Parathyroid adenoma (tissue), 2 donors: ENCODE results near the gene ST8SIA1.

Experiments used
- H2AFZ ChIP-seq: fragments of 300-600 bp; sonication (generic); one replicate; pipeline ENCODE4 v1.7.0; 2017; ENCODE audit warnings: antibody characterized with exemption, mild to moderate bottlenecking
- H3K27ac ChIP-seq: fragments of 300-600 bp; sonication (generic); one replicate; pipeline ENCODE4 v1.7.0; 2017
- H3K27me3 ChIP-seq: fragments of 300-600 bp; sonication (generic); one replicate; pipeline ENCODE4 v1.7.0; 2017; ENCODE audit warnings: low read length; ENCODE audit not compliant: control insufficient read depth, insufficient read depth
- H3K36me3 ChIP-seq: fragments of 300-600 bp; sonication (generic); one replicate; pipeline ENCODE4 v1.7.0; 2017; ENCODE audit warnings: low read length; ENCODE audit not compliant: control insufficient read depth, insufficient read depth
- H3K4me1 ChIP-seq: fragments of 300-600 bp; sonication (generic); one replicate; pipeline ENCODE4 v1.7.0; 2017; ENCODE audit warnings: control low read depth
- H3K4me2 ChIP-seq: fragments of 300-600 bp; sonication (generic); one replicate; pipeline ENCODE4 v1.7.0; 2017; ENCODE audit warnings: low read length
- H3K4me3 ChIP-seq: fragments of 300-600 bp; sonication (generic); one replicate; pipeline ENCODE4 v1.7.0; 2017; ENCODE audit warnings: low read depth, low read length
- H3K79me2 ChIP-seq: fragments of 300-600 bp; sonication (generic); one replicate; pipeline ENCODE4 v1.7.0; 2017; ENCODE audit warnings: control low read depth
- H3K9ac ChIP-seq: fragments of 300-600 bp; sonication (generic); one replicate; pipeline ENCODE4 v1.7.0; 2017; ENCODE audit warnings: mild to moderate bottlenecking
- H3K9me3 ChIP-seq: fragments of 300-600 bp; sonication (generic); one replicate; pipeline ENCODE4 v1.7.0; 2017; ENCODE audit warnings: low read length; ENCODE audit not compliant: control insufficient read depth
- TF ChIP-seq, protein P1 (sequence below): fragments of 300-600 bp; sonication (generic); IDR thresholded peaks from one replicate; pipeline ENCODE4 v1.7.0; 2017; ENCODE audit warnings: antibody characterized with exemption, mild to moderate bottlenecking
- donor health status: primary hyperparathyroidism.

The ST8SIA1 gene

DNA sequence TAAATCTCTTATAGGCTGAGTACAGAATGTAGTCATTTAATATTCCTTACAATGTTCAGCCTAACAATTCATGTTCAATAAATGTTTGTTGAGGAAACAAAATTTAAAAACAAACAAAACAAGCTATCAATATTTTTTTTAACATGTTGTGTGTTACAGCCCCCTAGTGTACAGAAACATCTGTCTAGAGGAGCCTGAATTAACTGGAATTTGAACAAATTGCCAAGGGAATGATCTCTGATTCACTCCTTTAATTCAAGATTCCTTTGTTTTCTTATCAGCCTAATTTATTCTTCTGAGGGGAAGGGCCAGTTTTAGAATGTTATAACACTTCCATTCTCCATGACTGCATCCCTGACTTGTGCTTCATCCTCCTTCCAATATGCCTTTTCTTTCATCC, 161.3 kb downstream of the ST8SIA1 start:
- Histone ChIP-seq H3K36me3 (no peaks in the 10 kb centered on the region), H3K9ac (no peak overlapping the region), H3K27ac (no peak overlapping the region), H3K27me3 (no peaks in the 10 kb centered on the region), H3K79me2 (no peaks in the 10 kb centered on the region), H3K9me3 (no peaks in the 10 kb centered on the region), H3K4me2 (no peak overlapping the region), H3K4me1 (no peaks in the 10 kb centered on the region), H3K4me3 (no peak overlapping the region), H2AFZ (no peak overlapping the region)
- TF ChIP-seq, protein P1, sequence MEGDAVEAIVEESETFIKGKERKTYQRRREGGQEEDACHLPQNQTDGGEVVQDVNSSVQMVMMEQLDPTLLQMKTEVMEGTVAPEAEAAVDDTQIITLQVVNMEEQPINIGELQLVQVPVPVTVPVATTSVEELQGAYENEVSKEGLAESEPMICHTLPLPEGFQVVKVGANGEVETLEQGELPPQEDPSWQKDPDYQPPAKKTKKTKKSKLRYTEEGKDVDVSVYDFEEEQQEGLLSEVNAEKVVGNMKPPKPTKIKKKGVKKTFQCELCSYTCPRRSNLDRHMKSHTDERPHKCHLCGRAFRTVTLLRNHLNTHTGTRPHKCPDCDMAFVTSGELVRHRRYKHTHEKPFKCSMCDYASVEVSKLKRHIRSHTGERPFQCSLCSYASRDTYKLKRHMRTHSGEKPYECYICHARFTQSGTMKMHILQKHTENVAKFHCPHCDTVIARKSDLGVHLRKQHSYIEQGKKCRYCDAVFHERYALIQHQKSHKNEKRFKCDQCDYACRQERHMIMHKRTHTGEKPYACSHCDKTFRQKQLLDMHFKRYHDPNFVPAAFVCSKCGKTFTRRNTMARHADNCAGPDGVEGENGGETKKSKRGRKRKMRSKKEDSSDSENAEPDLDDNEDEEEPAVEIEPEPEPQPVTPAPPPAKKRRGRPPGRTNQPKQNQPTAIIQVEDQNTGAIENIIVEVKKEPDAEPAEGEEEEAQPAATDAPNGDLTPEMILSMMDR, result no peak

DNA sequence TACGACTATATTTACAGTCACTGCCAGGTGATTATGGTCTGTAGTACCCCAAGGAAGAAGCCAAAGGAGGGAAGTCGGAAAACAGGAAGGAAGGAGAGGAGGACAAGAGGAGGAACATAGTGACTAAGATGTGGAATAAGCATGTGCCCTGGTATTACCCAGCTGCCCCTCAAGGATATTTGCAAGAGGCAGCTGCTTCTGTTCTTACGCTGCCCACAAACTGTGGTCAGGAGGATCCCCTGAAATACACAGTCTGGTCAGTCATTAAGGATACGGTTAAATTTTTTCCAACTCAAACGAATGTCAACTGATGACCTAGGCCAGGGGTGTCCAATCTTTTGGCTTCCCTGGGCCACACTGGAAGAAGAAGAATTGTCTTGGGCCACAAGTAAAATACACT, 162.0 kb downstream of the ST8SIA1 start:
- Histone ChIP-seq H3K4me2 (no peak overlapping the region), H3K79me2 (no peaks in the 10 kb centered on the region), H2AFZ (no peak overlapping the region), H3K9me3 (no peaks in the 10 kb centered on the region), H3K4me3 (no peak overlapping the region), H3K9ac (no peak overlapping the region), H3K4me1 (no peaks in the 10 kb centered on the region), H3K27me3 (no peaks in the 10 kb centered on the region), H3K27ac (no peak overlapping the region), H3K36me3 (no peaks in the 10 kb centered on the region)
- TF ChIP-seq, protein P1, result no peak

DNA sequence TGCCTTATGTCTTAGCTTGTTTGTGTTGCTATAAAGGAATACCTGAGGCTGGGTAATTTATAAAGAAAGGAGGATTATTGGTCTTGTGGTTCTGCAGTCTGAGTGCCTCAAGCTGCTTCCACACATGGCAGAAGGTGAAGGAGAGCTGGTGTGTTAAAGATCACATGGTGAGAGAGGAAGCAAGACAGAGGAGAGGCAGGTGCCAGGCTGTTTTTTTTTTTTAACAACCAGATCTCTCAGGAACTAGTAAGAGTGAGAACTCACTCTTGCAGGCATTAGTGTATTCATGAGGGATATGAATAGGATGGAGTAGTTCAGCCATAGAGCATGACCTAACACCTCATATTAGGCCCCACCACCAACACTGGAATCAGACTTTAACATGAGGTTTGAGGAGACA, 165.1 kb downstream of the ST8SIA1 start:
- no peaks in the 10 kb centered on the region for H3K4me1 ChIP-seq
- TF ChIP-seq, protein P1, result no peak
- no peaks in the 10 kb centered on the region for H3K27me3 ChIP-seq
- H3K4me3 ChIP-seq, result no peak overlapping the region
- H3K9me3 ChIP-seq, result no peaks in the 10 kb centered on the region
- H3K79me2 ChIP-seq, result no peaks in the 10 kb centered on the region
- H2AFZ ChIP-seq, result no peak overlapping the region
- H3K9ac ChIP-seq, result no peak overlapping the region
- no peak overlapping the region for H3K27ac ChIP-seq
- H3K4me2 ChIP-seq, result no peak overlapping the region
- no peaks in the 10 kb centered on the region for H3K36me3 ChIP-seq

DNA sequence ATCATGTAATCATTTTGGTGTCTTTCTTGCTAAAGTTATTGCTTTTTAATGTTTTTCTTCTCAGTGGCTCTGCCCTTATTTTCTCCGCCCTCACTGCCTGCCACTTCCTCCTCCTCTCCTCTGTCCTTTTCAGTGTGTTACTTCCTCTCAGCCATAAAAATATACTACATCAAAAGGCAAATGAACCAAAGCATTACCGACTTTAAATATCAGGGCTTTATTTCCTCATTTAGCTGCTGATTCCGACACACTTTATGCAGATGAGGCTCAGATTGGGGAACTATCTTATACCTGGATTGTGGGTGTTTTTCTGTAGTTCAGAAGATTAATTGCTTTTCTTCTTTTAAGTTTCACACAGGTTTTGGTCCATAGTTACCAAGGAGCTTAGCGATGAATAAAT, 170.4 kb downstream of the ST8SIA1 start:
- Histone ChIP-seq H3K4me1 (no peaks in the 10 kb centered on the region), H3K4me3 (no peak overlapping the region), H2AFZ (no peak overlapping the region), H3K36me3 (no peaks in the 10 kb centered on the region), H3K27me3 (no peaks in the 10 kb centered on the region), H3K9me3 (no peaks in the 10 kb centered on the region), H3K9ac (no peak overlapping the region), H3K4me2 (no peak overlapping the region), H3K79me2 (no peaks in the 10 kb centered on the region), H3K27ac (no peak overlapping the region)
- TF ChIP-seq, protein P1, result no peak

- Histone ChIP-seq H2AFZ (no peak overlapping the region), H3K36me3 (no peaks in the 10 kb centered on the region), H3K4me1 (no peaks in the 10 kb centered on the region), H3K9ac (no peak overlapping the region), H3K27ac (no peak overlapping the region), H3K4me3 (no peak overlapping the region), H3K79me2 (no peaks in the 10 kb centered on the region), H3K27me3 (no peaks in the 10 kb centered on the region), H3K4me2 (no peak overlapping the region), H3K9me3 (no peaks in the 10 kb centered on the region)
- TF ChIP-seq, protein P1, result no peak
Observed at GRCh38 chr12:22163594-22163993, 170.9 kb downstream of the ST8SIA1 start.
